CD4-positive, alpha-beta T cell treated with Interferon gamma for 1 hour (primary cell): ENCODE data around the gene RAI14.

Source experiments
- DNase-seq: peaks from one replicate; pipeline ENCODE4 v3.0.0-alpha.2; 2020

Gene RAI14

DNA sequence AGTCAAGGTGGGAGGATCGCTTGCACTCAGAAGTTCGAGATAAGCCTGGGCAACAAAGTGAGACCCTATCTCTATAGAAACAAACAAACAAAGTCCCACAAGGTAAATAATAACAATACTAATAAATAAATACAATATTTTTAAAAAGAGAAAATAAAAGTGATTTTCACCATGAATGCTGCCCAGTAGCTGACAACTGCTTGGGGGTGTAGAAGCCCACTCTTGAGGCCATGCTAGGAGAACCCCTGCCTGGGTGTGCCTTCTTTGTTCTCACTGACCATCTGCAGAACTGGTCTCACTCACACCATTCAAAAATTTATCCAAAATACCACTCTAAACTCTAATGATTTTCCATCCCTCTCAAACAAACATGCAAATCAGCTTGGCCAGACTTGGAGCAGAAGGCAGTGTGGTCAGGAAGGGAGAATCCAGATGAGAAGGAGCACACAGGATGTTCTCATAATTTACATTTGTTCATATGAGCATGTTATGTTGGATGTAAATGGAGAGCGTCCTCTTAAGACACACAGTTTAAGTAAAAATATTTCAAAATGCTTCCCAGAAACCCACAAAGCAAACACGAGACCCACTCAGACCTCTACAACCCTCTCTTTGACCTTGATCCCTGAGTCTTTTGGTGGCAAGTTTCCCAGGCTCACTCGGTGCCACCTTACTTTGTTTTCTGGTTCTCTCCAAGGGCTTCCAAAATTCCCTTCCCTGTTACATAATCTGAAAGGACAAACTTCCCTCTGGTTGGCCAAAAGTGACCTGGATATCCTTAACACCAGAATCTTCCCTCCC lies 7.9 kb upstream of the RAI14 start:
- no peak for DNase-seq

DNA sequence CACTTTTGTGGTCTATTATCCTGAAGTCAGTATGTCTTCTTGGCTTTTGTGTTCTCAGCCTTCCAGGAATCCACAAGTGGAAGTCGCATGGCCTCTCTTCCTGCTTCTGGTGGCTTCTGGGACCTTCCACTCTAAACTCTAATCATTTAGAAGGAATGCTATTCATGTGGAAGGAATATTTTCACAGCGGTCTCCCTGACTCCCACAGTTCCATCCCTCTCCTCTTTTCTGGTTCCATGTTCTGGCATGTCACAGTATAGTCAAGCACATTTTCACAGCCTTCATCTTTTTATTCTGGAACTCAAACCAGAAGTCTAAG lies 7.3 kb upstream of the RAI14 start:
- no peak for DNase-seq

DNA sequence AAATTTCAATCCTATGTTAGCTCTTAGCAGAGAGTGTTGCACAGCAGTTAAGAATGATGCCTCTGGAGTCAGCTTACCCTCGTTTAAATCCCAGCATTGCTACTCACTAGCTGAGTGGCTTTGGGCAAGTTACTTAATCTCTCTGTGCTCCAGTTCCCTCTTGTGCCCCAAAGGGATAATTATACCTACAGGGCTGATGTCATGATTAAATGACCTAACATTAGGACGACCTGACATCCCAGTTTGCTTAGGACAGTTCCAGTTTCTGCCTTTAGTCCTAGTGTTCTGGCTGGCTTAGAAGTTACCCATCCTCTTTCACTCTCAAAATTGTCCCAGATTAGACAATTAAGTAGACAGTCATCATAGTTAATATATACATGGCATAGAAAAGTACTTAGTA lies 4.3 kb upstream of the RAI14 start:
- DNase-seq, result no peak

DNA sequence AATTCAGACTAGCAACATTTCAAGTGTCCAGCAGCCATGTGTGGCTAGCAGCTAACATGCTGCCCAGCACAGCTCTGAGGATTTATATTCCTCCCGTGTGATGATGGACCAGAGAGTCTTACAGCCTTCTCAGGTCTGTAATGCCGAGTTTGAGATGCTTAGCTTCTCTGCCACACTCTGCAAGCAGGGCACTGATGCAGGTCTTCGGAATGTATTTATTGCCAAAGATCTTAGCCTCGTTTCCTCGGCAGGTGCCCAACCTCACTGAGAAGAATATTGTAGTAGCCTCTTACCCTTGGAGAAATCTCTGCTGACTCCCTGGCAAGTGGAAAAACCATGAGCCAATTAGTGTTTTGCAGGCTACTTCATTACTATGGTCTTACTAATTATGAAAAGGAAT lies 3.7 kb upstream of the RAI14 start:
- no peak for DNase-seq

DNA sequence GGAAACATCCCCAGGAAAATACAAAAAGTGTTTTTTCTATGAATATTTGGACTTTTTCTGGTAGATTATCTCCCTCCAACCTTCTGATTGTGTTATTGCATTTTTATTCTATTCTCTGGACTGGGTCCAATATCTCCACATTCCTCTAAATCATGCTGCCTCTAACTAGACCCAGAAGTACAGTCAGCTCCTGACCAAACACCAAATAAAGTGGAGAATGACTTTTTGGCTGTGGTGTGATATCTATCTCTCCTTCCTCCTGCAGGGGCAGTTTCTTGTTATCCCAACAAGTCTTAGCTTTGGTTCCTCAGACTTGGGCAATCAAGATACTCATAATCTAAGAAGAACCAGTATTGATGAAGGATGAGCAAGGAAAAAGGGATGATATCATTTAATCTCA lies 3.2 kb upstream of the RAI14 start:
- DNase-seq, result no peak

DNA sequence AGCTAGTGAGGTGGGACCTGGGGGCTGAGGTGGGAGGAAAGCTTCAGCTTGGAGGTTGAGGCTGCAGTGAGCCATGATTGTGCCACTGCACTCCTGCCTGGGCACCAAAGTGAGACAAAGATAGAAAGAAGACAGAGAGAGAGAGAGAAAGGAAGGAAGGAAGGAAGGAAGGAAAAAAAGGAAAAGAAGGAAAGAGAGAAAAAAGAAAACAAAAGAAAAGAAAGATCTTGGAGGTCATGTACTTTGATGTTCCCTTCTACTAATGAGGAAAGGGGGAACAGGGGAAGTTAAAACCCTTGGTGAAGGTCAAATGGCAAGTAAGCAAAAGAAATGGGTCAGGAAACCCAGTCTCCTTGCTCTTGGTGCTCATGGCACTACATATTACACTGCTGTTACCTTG lies 2.4 kb upstream of the RAI14 start:
- DNase-seq, result no peak

DNA sequence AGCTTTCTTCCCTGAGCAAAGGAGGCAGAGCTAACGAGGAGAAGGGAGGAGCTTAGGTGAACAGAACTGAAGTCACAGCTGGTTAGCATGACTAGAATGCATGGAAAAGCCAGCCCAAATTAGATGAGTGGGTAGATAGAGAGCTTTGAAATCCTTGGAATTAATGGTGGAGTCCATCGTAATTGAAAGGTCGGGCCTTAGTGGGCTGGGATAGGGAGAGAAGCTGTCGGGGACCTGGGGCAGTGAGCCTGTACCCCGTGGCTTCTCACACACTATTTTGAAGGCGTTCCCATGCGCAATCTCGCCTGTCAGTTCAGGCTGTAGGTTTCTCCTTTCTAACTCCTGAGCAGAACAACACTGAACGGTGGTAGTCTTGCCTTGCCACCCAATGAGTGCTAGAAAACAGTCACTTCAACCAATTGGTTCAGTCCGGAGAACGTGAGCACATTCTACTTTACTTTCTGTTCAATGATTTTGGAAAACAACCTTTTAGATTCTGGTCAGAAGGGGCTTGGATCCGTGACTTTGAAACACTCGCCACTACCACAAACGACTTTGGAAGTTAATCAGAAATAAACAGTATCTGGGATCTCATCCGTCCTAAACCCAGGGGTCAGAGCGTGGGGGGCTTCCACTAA lies 655 bp upstream of the RAI14 start:
- DNase-seq, result no peak

DNA sequence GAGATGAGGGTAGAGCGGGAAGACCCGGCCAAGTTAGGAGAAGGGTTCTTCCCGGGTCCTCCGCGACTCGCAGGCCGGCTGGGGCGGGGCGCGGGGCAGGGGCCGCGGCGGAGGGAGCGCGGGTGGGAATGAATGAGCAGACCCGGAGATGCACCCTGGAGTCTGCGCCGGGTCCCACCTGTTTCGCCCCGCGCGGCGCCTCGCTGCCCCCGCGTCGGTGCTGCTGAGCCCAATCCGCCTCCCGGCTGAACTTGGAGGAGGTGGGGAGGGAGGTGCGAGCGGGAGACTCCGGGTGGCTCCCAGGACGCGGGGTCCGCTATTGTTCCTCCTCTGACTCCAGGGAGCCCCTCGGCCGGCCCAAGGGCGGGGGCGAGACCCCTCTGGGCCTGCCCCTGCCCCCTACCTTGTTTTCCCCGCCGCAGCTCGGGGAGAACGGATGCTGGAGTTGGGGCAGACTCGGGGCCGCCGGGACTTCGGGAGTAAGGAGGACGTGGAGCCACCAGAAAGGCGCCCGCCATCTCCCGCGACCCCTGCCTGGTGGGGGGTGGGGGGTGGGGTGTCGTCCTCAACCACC lies 659 bp downstream of the RAI14 start:
- DNase-seq, result no peak

DNA sequence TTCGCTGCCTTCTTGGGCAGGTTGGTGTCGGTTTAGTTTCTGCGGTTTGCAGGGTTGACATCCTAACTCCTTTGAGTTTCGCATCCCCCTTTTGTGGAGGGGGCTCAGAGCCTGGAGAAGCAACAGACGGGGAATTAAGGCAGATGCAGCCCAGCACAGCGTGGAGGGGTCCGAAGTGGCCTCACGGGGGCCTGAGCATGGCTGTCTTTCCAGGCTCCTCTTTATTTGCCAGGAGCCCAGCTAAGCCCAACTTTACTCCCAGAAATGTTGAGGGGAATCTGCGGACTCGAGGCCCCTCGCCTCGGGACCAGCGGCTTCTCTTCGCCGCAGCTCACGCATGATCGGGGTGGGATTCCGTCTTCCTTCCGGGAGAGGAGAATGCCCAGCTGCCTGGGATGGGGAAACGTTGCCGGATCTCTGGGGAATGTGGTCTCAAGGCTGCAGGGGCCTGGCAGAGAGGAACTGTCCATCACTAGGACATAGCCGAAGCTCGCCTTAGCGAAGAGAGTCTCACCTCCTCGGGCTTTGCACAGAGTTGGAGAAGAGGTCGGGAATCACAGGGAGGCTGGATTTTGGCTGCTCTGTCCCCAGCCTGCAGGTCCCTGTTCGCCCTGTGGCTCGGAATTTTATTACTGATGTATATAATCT lies 1.3 kb downstream of the RAI14 start:
- no peak for DNase-seq

DNA sequence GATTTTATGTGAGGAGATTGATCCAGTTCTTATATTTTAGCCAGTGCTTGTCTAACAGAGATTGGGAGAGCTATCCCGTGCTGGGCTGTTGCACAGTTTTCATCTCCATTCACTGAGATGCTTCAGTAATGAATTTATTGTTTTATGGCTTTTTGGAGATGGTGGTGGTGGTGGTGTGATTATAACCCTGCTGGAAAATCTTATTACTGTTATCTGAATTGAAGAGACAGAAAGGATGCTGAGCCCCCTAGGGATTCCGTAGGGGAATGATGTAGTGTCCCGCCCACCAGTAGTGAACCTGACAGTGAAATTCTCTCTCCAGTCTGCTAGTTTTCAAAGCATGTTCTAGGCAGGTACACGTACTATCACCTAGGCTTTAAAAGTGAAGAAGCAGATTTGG lies 1.9 kb downstream of the RAI14 start:
- DNase-seq, result no peak

DNA sequence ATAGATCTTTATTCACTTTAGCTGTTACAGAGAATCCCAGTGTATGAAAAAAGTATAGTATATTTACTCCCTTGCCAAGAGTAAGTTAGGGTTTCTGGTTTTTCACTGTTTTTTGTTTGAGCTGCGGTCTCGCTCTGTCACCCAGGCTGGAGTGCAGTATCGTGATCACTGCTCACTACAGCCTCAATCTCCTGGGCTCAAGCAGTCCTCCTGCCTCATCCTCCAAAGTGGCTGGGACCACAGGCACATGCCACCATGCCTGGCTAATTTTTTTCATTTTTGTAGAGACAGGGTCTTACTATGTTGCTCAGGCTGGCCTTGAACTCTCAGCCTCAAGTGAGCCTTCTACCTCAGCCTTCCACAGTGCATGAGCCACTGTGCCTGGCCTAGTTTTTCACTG lies 3.0 kb downstream of the RAI14 start:
- DNase-seq, result no peak

DNA sequence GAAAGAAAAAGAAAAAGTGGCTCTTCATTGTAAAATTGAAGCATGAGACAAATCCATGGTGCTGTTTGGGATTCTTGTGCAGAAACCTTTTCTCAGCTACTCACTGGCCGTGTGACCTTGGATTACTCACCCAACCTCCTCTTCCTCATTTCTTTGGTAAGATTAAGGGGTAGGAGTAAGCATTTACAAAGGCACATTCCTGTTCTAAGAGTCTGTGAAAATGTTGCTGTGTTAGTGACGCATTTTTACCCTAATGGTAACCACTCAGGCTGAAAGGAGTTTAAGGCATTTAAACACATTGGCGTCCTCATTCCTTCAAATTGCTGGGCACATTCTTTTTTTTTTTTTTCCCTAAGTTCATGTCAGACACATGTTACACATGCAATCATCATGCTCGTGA lies 4.3 kb downstream of the RAI14 start:
- DNase-seq, result no peak

DNA sequence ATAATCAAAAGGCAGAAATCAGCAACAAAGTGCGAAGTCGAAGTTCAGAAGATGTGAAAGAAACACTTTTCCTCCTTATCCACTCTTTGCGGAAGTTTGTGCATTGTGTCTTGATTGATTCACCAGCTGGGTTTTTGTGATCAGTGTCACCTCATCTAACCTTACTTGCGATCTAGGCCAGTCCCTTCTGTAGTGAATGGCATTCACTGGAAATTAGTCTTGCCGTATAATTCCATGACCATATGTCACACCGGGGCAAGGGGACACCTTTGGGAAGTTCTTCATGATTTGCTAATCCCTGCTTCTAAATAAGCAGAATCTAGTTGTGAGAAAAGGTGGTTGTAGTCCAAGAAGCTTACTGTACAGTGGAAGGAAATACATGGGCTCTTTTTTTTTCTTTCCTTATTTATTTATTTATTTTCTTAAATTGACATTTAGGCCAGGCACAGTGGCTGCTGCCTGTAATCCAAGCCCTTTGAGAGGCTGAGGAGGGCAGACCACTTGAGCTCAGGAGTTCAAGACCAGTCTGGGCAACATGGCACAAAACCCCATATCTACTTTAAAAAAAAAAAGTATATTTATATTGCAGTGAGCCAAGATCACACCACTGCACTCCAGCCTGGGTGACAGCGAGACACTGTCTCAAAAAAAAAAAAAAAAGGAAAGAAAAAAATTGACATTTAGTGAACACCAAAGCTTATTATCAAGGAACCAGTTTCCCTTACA lies 7.8 kb downstream of the RAI14 start:
- DNase-seq, result no peak

DNA sequence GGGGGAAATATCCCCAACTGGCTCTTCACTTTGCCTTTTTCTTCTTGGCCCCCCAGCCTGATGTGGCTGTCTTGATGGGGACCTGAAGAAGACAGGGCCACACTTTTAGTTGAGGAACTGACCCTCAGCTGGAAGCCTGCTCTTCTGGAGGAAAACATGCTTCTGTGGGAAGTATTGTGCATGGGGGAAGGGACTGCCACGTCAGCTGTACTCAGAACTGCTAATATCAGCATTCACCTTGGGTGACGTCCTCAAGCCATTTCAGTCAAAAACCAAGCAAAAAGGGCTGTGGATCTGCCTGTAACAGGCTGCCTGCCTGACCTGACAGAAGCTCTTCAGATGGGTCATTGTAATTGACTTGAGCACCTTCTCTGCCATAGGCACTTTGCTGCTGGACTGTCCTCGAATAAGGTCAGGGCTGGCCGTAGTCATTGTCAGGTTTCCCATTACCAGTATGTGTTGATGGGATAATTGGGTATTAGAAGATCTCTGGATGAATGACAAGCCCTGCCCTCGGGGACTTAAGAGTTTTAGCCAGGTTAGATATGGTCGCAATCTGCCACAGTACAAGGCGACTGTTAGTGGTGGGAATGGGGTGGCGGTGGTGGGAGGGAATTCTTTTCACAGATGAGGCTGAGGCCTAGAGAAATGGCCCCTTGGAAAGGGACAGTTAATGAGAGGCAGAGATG lies 10.4 kb downstream of the RAI14 start:
- no peak for DNase-seq

DNA sequence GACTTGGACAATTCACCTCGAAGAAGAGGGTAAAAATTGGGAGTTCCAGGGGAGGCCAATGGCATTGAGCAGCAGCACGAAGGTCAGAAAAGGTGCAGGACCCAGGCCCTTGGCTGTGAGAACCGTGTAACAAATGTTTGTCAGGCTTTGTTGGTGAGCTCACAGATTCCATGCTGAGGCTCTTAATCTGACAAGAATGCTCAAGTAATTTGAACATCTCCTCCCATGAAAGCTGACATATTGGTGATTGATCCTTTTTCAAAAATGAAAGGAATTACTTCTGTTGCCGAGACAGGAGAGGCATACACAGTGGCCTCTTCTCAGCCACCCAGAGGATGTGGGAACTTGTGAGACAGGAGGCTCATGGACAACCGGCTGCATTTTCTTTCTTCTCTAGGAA lies 11.6 kb downstream of the RAI14 start:
- no peak for DNase-seq

DNA sequence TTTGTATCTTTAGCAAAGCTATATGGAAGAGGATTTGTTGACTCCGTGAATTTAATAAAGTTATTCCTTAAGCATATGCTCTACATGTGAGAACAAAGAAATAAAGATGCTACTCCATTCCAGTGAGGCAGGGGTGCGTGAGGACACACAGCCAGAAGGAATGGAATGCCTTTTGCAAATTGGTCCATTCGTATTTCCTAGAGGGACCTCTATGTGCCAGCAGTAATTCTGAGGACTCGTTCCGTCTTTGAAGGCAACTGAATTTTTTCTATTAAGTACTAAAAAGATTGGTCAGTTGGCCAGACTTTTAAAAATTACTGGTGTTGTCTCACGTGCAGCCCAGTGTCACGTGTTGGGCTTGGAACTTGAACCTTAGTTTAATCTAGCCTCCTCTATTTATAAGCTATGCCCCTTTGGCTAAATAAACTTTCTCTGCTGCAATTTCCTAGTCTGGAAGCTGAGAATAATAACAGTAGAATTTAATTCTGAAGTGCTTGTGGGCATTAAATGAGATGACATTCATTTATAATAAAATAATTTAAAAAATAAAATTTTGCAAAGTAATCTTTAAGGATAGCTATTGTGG lies 13.9 kb downstream of the RAI14 start:
- no peak for DNase-seq

DNA sequence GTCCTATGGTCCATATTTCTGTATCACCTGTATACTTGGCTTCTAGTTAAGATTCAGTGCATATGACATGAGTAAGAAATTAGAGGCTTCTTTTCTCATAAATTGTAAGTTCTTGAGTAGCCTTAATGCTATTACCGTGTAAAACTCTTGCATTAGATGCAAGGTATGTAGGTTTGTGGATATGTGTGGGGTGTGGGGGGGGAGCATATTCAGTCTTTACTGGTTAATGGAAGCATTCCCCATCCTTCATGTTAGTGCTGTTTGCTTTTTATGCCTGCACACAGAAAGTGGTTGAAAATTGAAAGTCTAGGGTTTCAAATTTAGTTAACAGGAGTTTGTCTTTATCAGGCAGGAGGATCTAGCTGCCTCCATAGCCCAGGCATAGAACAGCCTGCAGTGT lies 16.1 kb downstream of the RAI14 start:
- DNase-seq, result no peak

DNA sequence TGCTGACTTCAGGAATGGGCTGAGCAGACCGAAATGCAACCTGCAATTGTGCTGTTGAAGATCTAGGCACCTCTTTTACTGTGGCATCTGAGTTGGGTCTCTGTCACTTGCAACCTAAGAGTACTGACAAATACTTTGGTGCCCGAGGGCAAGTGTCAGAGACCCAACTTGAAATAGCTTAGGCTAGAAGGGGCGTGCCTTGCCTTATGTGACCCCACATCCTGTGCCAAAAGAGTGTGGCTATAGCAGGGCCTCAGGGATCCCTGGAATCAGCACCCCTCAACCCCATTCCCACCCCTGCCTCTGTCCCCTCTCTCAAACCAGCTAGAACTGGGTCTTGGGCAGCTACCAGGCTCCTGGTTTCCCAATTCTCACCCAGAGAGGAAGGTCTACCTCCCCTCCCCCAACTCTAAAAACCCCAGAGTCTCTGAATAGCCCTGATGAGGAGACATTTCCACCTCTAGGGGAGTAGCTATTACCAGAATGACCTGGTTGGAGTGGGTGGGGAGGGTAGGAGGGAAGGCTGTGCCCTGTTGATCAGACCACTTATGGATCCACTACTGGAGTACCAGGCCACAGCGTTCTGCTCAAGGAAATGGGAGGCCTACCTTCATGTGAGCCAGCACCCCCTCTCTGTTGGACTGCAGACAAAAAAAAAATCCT lies 17.5 kb downstream of the RAI14 start:
- DNase-seq, result no peak

DNA sequence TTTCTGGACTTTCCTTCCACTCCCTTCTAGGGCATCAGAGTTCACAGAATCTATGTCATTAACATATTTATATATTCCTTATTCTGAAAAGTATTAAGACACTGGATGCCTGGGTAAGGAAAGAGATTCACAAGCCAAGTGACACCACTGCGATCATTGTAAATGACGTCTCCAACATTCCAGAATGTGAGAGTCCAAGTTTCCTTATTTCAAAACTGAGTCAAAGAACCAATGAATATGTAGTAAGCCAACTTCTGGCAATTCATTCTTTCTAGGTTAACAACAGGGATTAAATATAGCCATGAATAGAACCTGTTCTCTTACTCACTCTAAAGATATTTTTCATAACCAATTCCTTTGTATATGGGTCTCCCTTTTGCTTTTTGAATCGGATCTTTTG lies 18.1 kb downstream of the RAI14 start:
- no peak for DNase-seq

DNA sequence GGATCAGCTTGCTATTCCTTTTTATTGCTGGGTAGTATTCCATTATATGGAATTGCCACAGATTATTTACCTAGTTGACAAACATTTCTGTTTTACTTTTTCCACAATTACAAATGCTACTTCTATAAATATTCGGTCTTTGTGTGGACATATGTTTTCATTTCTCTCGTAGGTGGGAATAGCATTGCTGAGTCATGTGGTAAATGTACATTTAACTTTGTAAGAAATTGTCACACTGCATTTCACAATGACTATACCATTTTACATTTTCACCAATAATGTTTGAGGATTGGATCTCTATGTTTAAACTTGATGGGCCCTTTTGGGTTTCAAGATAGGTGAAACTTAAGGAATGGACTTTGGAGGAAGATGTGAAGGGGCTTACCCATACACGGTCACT lies 19.7 kb downstream of the RAI14 start:
- DNase-seq, result no peak

DNA sequence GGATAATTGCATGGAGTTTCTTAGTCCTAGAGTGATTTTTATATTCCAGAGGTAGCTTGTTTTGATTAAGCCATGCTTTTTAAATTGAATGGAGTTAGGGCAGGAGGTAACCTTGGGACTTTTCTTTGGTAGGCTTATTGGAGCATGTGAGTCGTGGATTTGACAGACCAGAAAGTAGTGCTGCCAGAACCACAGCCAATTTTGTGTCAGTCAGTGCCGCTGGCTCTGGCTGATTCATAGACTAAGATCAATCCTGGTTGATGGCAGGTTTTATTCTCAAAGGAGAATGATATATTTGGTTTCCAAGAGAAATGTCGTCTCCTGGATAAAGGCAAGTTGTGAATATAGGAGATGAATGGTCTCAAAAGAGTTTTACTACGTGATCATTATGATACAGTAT lies 20.3 kb downstream of the RAI14 start:
- DNase-seq, result no peak

DNA sequence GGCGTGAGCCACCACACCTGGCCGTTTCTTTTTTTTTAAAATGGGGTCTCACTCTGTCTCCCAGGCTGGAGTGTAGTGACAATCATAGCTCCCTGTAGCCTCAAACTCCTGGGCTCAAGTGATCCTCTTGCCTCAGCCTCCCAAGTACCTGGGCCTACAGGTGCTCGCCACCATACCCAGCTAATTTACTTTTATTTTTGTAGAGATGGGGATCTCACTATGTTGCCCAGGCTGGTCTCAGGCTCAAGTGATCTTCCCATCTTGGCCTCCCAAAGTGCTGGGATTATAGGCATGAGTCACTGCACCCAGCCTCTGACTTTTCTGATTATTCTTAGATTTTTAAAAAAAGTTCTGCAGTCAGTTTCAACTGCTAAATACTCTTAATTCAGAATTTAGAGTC lies 21.3 kb downstream of the RAI14 start:
- DNase-seq, result no peak
